Fibroblast of the aortic adventitia (primary cell): Measurements from ENCODE around the gene PLA2G5. TPM values are rescaled to one million over a fixed set of nuclear protein-coding genes. Genes with fewer than 3 reads are reported as not detected.
"Not testable (repeated sequence)": the region's sequence is repeated elsewhere in the genome, so short reads cannot be mapped to it uniquely, and the experiment has no call there.

Source experiments
- DNase-seq: peaks from one replicate; pipeline ENCODE4 v3.0.0-alpha.2; 2010; ENCODE audit warnings: low read depth
- H3K4me3 ChIP-seq: 2 replicates; pipeline ENCODE4 v1.5.1; 2011; ENCODE audit warnings: low read depth, mild to moderate bottlenecking, control low read depth, low read length, moderate library complexity
- total RNA-seq: library from RNA; depleted of rRNA; stranded (reverse); fragments of >200 nt; gene quantifications from 2 replicates; pipeline ENCODE4 v1.2.3, GENCODE V29; 2012; ENCODE audit warnings: low replicate concordance
- TF ChIP-seq, protein P1 (sequence below): IDR thresholded peaks from 2 replicates; pipeline ENCODE4 v1.5.1; 2011; ENCODE audit warnings: mild to moderate bottlenecking, low read length, control low read depth, inconsistent platforms; ENCODE audit not compliant: insufficient read depth

The PLA2G5 gene
- total RNA-seq, 1 donor, result 0.36 TPM

DNA sequence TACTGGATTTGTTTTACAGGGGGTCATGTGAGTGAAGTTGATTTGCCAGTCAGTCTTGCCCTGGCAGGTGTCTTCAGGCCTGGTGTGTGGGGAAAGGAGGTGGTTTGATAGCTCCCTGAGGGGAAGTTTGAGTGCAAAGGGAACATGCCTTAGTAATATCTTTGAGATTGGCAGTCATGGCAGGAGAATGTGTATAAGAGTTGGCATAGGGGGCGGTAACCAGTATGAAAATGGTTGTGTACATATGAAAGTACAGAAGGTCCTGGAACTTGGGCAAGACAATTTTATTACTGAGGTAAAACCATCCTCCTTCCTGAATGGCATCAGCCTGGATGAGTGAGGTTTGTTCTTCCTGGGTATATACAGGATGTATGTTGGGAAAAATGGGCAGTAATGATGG is 37.6 kb upstream of the PLA2G5 start:
- DNase-seq, result no peak
- no peak overlapping the region for H3K4me3 ChIP-seq
- TF ChIP-seq, protein P1, sequence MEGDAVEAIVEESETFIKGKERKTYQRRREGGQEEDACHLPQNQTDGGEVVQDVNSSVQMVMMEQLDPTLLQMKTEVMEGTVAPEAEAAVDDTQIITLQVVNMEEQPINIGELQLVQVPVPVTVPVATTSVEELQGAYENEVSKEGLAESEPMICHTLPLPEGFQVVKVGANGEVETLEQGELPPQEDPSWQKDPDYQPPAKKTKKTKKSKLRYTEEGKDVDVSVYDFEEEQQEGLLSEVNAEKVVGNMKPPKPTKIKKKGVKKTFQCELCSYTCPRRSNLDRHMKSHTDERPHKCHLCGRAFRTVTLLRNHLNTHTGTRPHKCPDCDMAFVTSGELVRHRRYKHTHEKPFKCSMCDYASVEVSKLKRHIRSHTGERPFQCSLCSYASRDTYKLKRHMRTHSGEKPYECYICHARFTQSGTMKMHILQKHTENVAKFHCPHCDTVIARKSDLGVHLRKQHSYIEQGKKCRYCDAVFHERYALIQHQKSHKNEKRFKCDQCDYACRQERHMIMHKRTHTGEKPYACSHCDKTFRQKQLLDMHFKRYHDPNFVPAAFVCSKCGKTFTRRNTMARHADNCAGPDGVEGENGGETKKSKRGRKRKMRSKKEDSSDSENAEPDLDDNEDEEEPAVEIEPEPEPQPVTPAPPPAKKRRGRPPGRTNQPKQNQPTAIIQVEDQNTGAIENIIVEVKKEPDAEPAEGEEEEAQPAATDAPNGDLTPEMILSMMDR, result no peak

DNA sequence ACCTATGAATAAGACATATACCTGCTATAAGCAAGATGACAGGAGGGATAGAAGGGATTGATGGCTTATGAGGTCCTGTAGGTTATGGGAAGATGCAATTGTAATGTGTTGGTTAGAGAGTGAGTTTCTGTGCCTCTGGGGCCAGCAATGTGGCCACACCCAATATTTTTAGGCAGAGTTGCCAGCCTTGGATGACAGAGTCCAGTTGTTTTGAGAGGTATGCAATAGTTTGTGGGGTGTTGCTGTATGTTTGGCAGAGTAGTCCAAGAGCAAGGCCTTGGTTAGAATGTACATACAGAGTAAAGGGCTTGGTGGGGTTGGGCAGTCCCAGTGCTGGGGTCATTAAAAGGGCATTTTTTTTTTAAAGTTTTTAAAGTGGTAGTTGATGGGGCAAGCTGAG is 36.6 kb upstream of the PLA2G5 start:
- TF ChIP-seq, protein P1, result no peak
- H3K4me3 ChIP-seq, result no peak overlapping the region
- DNase-seq, result peak; percentile 9

- TF ChIP-seq, protein P1, result no peak
- H3K4me3 ChIP-seq, result no peak overlapping the region
- DNase-seq, result peak; percentile 14
Measured at GRCh38 chr1:20035114-20035513, 34.9 kb upstream of the PLA2G5 start.

DNA sequence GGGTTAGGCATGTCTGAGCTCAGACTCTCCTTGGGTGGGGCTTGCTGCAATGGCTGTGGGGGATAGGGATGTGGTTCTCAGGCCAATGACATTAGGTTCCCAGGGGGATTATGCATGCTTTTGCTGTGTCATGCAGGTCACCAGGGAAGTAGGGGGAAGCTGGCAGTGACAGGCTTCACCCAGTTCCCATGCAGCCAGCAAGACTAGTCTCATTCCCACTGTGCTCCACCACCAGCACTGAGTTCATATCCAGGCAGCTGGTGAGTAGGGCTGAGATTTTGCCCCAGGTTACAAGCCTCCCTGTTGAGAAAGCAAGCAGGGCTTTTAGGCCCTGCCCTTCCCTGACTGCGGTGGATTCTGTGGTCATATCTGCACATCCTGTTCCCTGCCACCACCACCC is 32.1 kb upstream of the PLA2G5 start:
- no peak overlapping the region for H3K4me3 ChIP-seq
- TF ChIP-seq, protein P1, result no peak
- DNase-seq, result no peak

- TF ChIP-seq, protein P1, result no peak
- no peak for DNase-seq
- no peak overlapping the region for H3K4me3 ChIP-seq
Measured at GRCh38 chr1:20047096-20047495, 22.9 kb upstream of the PLA2G5 start.

GRCh38 chr1:20048563-20048962 is 21.4 kb upstream of the PLA2G5 start:
- DNase-seq, result no peak
- no peak overlapping the region for H3K4me3 ChIP-seq
- TF ChIP-seq, protein P1, result no peak

DNA sequence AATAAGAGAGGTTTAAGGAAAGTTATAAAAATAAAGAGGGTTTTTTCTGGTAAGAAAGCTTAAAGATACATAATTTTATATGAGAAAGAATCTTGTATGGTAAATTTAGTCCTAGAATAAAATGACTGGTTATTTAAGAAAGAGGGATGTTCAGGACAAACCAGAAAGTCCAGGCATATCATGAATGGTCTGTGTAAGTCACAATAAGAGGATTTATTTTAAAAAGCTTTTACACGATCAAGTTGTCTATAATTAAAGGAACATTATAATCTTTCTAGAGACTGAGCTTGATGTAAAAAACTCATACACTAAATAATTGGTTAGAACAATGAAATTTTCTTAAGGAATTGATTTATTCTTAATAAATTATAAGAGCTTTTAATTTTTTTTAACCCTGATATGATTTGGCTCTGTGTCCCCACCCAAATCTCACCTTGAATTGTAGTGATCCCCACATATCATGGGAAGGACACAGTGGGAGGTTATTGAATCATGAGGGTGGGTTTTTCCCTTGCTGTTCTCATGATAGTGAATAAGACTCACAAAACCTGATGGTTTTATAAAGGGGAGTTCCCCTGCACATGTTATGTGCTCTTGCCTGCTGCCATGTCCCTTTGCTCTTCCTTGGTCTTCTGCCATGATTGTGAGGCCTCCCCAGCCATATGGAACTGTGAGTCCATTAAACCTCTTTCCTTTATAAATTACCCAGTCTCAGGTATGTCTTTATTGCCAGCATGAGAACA is 20.8 kb upstream of the PLA2G5 start:
- DNase-seq, result not testable (repeated sequence)

More for the DNA sequence above, 20.8 kb upstream of the PLA2G5 start:
- not testable (repeated sequence) for H3K4me3 ChIP-seq
